ENCODE measurements around the gene AGPAT3. TPM values are rescaled to one million over a fixed set of nuclear protein-coding genes. Genes with fewer than 3 reads are reported as not detected.
A peak's percentile ranks its signal among the peaks of the same experiment; 100 is the strongest.

AGPAT3 gene
- total RNA-seq, 1 donor from 2014 or later = 107 TPM

GRCh38 chr21:43864313-43864961 is 586 bp upstream of the AGPAT3 start:
- peak; percentile 30 for DNase-seq (ENCODE audit: low spot score)

DNA sequence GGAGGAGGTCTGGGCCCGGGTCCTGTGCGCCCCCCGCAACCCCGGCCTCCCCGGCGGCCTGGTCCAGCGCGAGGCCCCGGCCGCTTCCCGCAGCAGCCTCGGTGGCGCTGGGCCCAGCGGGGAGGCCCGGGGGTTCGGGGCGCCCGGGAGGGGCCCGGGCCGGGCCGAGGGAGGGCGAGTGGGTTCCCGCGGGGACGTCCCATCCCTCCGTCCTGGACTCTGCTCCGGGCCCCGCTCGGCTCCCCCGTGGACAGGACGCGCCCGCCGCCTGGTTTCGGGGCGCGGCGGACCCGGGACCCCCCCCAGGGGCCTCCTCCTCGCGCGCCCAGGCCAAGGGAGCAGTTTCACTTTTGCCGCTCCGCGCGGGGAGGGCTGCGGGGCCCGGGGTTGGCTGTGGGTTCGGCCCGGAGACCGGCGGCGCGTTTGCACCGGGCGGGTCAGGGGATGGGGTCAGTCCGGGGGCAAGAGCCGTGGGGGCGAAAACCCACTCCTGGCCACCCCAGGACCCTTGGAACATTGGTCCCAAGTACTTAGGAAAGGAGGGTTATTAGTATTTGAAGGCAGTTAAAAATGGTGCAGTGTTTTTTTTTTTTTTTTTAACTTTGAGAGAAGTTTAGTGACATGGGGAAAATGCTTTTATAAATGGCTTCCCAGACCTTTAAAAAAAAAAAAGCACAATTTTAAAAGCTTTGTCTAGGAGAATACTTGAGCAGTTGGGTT is 677 bp downstream of the AGPAT3 start:
- DNase-seq (ENCODE audit: low spot score) = peak; percentile 36

- DNase-seq (ENCODE audit: low spot score) = peak; percentile 34
Observed at GRCh38 chr21:43866260-43866629, 1.2 kb downstream of the AGPAT3 start.

GRCh38 chr21:43866659-43867331 is 1.8 kb downstream of the AGPAT3 start:
- peak; percentile 40 for DNase-seq (ENCODE audit: low spot score)

- DNase-seq (ENCODE audit: low spot score) = no peak
Observed at GRCh38 chr21:43867332-43867703, 2.3 kb downstream of the AGPAT3 start.

DNA sequence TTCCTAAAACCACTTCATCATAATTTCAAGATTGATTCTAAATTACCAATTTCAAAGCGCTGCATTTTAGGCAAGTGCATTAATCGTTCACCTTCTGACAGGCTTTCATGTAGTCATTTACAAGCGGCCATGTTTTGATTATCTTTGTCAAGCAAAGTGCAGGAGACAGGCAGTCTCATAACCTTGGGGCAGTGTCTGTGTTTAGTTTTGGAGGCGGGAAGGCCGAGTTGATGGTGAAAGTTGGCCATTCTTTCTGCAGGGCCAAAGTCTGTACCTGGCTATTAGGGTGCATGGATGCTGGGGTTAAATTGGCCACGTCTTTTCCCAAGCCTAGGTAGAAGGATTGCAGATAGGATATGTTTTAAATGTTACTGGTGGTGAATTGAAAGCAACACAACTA is 2.9 kb downstream of the AGPAT3 start:
- no peak for DNase-seq (ENCODE audit: low spot score)

DNA sequence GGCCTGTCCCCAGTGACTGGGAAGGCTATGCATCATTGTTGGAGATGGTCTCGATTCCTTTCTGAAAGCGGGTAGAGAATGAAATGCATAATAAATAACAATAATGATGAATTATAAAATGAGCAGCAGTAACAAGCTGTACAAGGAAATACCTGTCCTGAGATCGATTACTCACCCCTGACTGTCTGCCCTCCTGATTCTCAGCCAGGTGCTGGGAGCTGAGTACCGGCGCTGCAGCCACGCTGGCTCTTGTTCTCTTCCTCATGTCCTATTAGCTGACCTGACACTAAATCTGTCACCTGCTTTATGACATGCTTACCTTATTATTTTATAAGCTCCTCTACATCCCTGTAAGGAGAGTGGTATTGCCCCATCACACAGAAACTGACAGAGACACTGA is 3.4 kb downstream of the AGPAT3 start:
- peak; percentile 65 for DNase-seq (ENCODE audit: low spot score)

- DNase-seq (ENCODE audit: low spot score) = no peak
Observed at GRCh38 chr21:43869486-43870325, 4.7 kb downstream of the AGPAT3 start.

GRCh38 chr21:43871487-43871886 is 6.5 kb downstream of the AGPAT3 start:
- DNase-seq (ENCODE audit: low spot score) = no peak

DNA sequence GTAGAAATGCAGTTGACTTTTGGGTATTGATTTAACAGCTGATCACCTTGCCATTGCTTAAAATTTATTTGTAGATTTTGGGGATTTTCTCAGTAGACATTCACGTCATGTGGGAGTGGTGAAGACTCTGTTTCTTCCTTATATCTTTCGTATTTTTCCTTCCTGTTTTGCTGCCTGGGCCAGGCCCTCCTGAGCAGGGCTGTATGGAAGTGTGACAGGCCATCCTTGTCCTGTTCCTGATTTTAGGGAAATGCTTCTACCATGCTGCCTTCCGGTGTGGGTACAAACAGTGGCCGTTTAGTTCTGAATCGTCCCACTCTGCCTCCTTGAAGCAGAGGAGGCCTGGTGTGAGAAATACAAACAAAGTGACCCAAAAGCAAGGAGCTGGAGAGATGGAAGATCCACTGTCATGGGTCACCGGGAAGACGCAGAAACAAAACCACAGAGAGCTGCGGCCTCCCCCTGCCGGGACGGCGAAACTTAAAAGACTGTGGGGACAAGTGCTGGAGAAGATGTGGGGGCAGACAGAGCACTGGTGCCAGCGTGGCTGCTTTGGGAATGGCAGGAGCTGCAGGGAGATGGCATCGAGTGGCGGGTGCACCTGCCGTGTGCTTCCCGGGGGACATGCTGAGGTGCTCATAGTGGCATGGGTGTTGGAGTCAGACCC is 7.6 kb downstream of the AGPAT3 start:
- no peak for DNase-seq (ENCODE audit: low spot score)

GRCh38 chr21:43873673-43874072 is 8.7 kb downstream of the AGPAT3 start:
- no peak for DNase-seq (ENCODE audit: low spot score)

DNA sequence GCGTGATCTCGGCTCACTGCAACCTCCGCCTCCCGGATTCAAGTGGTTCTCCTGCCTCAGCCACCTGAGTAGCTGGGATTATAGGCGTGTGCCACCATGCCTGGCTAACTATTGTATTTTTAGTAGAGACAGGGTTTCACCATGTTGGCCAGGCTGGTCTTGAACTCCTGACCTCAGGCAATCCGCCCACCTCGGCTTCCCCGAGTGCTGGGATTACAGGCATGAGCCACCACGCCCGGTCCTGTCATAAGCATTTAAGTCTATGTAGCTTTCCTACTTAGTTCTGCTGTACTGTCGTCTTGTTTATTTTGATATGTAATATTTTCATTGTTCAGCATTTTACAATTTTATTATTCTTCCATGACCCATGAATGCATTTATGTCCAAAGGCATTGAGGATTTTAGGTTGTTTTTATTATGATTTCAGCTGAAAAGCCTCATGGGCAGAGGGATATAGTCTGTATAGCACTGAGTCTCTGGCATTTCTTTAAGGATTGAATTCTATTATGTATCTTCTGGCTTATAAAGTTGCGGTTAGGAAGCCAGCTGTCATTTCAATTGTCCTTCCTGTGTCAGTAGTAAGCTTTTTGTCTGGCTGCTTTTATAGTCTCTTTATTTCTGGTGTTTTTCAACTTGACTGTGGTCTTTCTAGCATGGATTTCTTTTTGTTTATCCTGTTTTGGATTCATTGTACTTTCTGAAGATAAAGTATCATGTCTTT is 9.2 kb downstream of the AGPAT3 start:
- DNase-seq (ENCODE audit: low spot score) = no peak

- DNase-seq (ENCODE audit: low spot score) = no peak
Observed at GRCh38 chr21:43876605-43877004, 11.6 kb downstream of the AGPAT3 start.

- no peak for DNase-seq (ENCODE audit: low spot score)
Observed at GRCh38 chr21:43877936-43878575, 13.0 kb downstream of the AGPAT3 start.

- DNase-seq (ENCODE audit: low spot score) = no peak
Observed at GRCh38 chr21:43879348-43880110, 14.5 kb downstream of the AGPAT3 start.

DNA sequence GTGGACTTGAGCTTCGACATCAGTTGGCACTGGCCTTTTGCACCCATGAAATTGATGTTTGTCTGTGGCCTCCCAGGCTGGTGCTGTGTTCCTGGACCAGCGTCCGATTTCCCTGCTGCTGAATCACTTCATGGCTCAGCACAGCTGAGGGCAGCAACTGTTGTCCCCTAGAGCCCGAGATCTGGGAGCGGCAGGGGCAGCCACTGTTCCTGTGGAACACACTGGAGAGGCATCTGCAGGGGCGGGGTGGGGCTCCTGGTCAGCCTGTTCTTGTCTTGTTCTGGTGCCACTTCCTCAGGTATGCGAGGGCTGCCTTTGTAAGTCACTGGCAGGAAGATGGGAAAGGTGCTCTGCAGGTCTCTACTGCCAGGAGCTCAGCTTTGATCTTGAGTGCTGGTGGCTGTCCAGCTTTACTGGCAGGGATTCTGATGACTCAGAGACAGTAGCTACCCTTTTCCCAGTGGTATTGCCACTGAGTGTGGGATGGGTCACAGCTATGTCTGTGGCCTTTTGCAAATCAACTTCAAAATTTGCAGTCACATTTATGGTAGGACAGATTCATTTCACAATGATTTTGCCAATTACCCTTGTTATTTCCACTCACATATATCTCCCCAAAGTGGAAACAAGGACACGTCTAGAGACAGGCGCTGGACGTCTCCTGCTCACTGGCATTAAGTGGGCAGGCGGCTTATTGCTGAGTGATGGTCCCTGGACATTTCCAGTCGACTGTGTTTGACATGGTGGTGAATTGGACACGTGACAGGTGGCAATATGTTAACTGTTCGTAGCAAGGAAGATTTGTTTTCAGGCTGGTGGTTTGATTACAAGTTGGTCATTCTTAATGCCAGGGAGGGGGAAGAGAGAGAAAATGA is 15.3 kb downstream of the AGPAT3 start:
- DNase-seq (ENCODE audit: low spot score) = peak; percentile 66

DNA sequence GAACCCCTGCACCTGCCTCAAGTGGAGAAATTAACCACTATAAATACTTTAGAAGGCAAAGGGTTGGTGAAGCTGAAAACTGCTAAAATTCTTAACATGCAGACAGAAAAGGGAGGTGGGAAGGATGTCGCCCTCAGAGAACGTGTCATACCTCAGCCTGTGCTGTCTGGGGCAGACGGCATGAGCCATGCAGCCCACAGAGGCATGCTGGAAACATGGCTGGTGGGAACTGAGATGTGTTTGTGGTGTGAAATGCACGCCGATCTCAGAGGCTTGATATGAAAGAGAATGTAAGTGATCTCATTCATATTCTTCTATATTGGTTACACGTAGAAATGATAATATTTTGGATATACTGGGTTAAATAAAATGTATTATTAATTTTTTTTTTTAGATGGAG is 16.3 kb downstream of the AGPAT3 start:
- DNase-seq (ENCODE audit: low spot score) = no peak

DNA sequence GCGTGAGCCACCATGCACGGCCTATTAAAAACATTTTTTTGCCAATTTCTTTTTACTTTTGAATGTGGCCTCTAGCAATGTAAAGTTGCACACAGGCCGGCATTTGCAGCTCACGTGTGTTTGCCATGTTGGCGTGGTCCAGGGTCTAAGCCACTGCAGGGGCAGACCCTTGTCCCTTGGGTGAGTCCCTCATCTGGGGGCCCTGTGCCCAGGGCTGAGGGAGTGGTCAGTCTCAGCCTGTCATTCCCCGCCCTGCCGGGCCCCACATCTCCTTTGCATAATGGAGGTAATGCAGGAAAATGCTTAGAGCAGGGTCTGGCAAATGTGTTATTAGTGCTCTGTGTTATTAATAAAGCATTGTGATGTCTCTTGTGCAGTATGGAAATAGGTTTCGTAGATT is 16.9 kb downstream of the AGPAT3 start:
- DNase-seq (ENCODE audit: low spot score) = no peak

Data from mucosa of gallbladder (tissue), 1 donor.